ENCODE results near the gene HLA-DMB. TPM values are rescaled to one million over a fixed set of nuclear protein-coding genes. Genes with fewer than 3 reads are reported as not detected.
A peak's percentile ranks its signal among the peaks of the same experiment; 100 is the strongest.

HLA-DMB gene
- total RNA-seq, 2 donors from 2014 or later: 8.0 to 19.2 TPM

GRCh38 chr6:32936239-32937152, 4.3 kb downstream of the HLA-DMB start:
- no peak for DNase-seq (ENCODE audit: low spot score)
- intact Hi-C loops (cut with DNase I): loop anchor here in 1 of 2 donors (5.0 to 10.0 kb wide), 2 partner anchors 46 to 52 kb away; no protein-coding TSS in a partner anchor

DNA sequence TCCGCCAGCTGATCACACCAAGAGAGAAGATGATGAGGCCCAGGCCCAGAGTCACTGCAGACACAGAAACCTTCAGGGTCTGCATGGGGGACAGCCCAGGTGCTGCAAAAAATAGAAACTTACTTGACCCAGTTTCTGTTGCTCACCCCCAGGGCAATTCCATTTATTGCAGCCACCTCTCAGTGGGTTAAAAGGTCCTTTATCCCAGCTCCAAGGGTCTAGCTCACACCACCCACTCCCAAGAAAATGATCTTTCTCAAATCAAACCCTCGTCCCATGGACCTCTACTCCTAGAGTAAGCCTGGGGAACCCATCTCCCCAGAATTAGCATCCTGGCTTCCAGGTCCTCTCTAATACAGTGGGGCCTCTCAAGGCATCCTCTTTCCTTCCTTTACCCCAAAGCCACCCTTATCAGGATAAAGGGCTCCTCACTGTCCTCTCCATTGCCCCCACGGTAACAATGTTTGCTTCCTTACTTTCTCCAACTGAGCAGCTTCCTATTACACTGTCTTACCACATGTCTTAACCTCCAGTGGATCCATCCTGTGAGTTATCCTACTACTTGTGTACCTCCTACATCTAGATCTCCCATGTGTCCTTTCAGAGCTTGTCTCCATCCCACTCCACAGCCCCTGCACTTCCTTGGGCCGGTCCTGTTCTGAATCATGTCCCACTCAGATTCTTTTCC, 5.1 kb downstream of the HLA-DMB start:
- intact Hi-C loops (cut with DNase I): loop anchor here in 1 of 2 donors (5.0 to 10.0 kb wide), 2 partner anchors 47 to 51 kb away; no protein-coding TSS in a partner anchor
- DNase-seq (ENCODE audit: low spot score): no peak

- intact Hi-C loops (cut with DNase I): loop anchor here (5.0 to 10.0 kb wide), 2 partner anchors 49 kb away; no protein-coding TSS in a partner anchor
- peak; percentile 89 for DNase-seq (ENCODE audit: low spot score)
These were observed 7.2 kb downstream of the HLA-DMB start for GRCh38 chr6:32933661-32934085.

- intact Hi-C loops (cut with DNase I): loop anchor here (5.0 to 10.0 kb wide), 2 partner anchors 47 to 50 kb away; no protein-coding TSS in a partner anchor
- no peak for DNase-seq (ENCODE audit: low spot score)
These were observed 8.5 kb downstream of the HLA-DMB start for GRCh38 chr6:32932132-32932868.

DNA sequence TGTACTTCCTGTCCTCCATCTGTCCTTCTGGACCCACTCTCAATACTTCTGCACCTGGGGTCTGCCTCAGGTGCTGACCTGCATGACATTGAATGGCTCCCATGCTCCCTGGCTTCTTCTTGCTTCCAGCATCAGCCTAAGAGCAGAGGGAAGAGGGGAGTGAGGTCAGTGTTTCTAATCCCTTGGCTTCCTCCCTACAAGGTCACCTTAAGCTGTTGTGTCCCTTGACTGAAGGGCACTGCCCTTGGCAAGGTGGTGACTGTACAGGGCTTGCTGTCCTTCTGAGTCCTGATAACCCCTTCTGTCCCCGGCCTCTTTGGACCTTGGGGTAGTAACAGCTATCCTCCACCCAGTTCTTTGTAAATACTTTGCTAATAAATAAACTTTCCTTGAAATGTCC, 9.6 kb downstream of the HLA-DMB start:
- no peak for DNase-seq (ENCODE audit: low spot score)
- intact Hi-C loops (cut with DNase I): loop anchor here (5.0 to 10.0 kb wide), 2 partner anchors 46 to 51 kb away; no protein-coding TSS in a partner anchor

GRCh38 chr6:32922083-32922482, 18.7 kb downstream of the HLA-DMB start:
- DNase-seq (ENCODE audit: low spot score): no peak
- intact Hi-C loops (cut with DNase I): no loop called here

DNA sequence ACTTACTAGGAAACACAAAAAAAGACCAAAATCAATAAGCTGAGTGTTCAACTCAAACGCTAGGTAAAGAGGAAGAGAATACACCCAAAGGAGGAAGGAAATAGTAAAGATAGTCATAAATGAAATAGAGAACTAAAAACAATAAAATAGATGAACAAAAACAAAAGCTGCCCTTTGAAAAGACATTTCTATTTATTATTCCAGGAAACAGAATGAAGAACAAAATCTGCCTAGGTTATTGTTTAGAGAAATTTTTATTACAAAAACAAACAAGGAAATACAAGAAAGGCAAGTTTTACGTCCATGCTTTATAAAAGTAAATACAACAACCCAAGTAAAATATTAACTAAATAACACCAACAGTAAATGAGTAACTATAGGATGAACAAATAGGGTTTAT, 20.1 kb downstream of the HLA-DMB start:
- no peak for DNase-seq (ENCODE audit: low spot score)
- intact Hi-C loops (cut with DNase I): no loop called here

DNA sequence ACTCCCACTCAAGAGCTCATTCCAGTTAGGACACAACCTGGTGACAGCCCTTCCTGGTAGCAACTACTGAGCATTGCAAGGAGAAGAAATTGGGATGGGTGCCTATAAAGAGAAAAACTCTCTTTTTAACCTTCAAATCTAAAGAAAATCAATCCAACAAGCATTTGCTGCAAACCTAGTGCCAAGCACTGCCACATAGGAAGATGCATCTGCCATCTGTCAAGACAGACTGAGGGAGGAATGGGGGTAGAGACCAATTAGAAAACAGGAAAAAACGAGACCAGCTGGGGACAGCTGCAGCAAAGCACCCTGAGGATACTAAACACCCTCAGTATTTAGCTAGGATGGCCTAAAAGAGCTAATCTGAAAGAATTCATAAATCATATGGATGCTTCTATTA, 27.9 kb downstream of the HLA-DMB start:
- no peak for DNase-seq (ENCODE audit: low spot score)
- intact Hi-C loops (cut with DNase I): no loop called here

- no peak for DNase-seq (ENCODE audit: low spot score)
- intact Hi-C loops (cut with DNase I): no loop called here
These were observed 31.9 kb downstream of the HLA-DMB start for GRCh38 chr6:32908897-32909296.

DNA sequence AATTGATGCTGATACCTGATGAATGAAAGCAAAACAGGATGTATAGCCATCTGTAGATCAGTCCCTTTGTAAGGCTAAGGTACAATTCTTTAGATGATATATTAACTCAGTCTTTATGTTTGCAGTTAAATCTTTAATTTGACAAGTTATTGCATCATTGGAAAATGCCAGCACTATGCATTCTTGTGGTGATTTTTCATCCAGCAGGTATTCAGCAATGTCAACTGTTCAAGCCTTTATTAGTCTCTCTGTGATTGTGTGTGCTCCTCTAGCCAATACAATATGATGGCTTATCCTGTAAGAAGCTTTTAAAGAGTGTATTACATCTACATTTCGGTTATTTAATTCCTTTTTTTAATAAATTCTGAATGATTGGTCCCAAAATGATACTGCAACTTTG, 34.3 kb downstream of the HLA-DMB start:
- no peak for DNase-seq (ENCODE audit: low spot score)
- intact Hi-C loops (cut with DNase I): no loop called here

DNA sequence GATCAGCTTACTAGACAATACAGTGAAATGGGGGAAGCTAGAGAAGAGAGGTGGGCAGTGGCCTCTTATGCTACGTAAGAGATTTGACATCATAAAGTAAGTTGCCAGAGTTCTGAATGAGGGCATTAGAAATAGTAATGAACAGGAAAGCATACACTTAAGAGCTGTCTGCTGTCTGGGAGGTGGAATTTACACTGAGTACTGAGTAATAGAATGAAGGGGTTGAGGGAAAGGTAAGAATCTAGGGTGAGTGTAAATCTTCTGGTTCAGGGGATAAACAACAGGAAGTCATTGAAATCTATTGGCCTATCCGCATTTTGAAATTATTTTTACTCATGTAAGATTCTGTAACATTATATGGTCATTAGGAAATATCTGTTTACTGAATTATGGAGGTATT, 35.8 kb downstream of the HLA-DMB start:
- no peak for DNase-seq (ENCODE audit: low spot score)
- intact Hi-C loops (cut with DNase I): no loop called here

DNA sequence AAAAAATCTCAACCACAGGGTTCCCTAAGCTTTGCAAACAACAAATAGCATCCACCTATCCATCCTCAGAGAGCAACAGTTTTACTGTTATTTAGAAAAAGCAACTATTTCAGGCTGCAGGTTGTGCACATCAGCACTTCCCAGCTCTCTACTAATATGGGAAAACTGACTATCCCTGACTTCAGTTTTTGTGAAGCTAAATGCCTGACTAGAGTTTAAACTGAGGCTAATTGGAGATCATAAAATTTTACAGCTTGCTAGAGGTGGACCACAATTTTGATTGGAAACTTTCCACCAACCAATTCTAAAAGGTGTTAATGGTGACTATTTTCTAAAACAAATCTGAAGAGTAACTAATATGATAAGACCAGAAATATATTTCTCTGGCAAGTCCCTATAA, 36.9 kb downstream of the HLA-DMB start:
- DNase-seq (ENCODE audit: low spot score): no peak
- intact Hi-C loops (cut with DNase I): no loop called here

DNA sequence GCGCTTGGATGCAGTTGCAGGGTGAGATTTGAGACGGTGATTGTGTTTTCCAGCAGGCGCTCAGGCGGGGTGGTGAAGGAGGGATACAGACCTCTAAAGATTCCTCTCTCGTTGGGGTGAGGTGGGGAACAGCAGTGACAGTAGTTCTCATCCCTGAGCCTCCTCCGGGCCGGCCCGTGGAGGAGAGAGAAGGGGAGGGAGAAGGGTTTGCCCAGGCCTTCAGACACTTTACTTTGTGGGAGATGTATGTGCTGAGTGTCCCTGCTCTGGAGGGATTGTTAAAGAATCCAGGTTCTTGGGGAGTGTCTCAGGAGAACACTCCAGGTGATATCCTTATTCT, 45.9 kb downstream of the HLA-DMB start:
- DNase-seq (ENCODE audit: low spot score): no peak
- intact Hi-C loops (cut with DNase I): no loop called here

DNA sequence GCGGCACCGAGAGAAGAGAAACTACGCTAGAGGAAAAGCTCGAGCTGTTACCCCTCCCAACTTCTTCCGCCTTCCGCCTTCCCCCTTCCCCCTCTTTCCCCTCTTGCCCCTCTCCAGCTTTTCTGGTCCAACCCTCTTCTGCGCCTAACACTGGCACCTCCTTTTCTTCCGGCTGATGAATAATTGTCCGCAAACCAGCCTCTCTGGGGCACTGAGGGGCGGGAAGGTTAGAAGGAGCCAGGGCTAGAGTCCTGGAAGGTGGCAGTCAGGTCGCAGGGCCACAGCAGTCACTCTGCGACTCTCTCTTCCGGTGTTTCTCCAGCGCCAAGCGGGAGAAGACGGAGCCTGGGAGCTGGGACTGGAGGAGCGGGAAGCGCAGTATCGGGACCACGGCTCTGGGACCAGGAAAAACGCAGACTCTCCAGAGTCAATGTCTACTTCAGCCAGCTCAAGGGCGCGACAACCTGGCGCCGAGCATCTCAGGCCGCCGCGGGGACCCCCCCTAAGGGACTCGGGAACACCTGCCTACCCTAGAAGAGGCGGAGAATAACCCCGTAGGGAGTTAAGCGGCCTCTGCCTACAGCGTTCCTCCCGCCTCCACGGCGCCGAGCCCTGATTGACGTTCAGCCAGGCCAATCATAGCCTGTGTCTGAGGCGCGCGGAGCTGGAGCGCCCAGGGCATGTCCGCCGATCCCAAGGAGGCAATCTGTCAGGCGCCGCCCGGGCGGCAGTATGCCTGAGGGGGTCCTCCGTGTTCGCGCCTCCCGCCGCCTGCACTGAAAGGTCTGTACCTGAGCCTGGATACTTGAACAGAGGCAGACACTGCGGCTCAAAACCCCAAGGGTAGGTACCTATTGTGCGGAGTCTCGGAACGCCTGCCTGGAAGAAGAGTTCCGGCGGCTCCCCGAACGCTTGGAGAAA, 46.5 kb downstream of the HLA-DMB start:
- peak; percentile 97 for DNase-seq (ENCODE audit: low spot score)
- intact Hi-C loops (cut with DNase I): no loop called here

GRCh38 chr6:32890831-32891230, 50.0 kb downstream of the HLA-DMB start:
- DNase-seq (ENCODE audit: low spot score): no peak
- intact Hi-C loops (cut with DNase I): no loop called here

- intact Hi-C loops (cut with DNase I): loop anchor here (5.0 to 10.0 kb wide), 3 partner anchors 45 to 98 kb away; no protein-coding TSS in a partner anchor
- no peak for DNase-seq (ENCODE audit: low spot score)
These were observed 51.3 kb downstream of the HLA-DMB start for GRCh38 chr6:32889533-32889932.

- no peak for DNase-seq (ENCODE audit: low spot score)
- intact Hi-C loops (cut with DNase I): loop anchor here (5.0 to 10.0 kb wide), 3 partner anchors 46 to 99 kb away; no protein-coding TSS in a partner anchor
These were observed 52.3 kb downstream of the HLA-DMB start for GRCh38 chr6:32888576-32888975.

GRCh38 chr6:32887616-32888015, 53.2 kb downstream of the HLA-DMB start:
- intact Hi-C loops (cut with DNase I): loop anchor here (5.0 to 10.0 kb wide), 3 partner anchors 47 to 100 kb away; no protein-coding TSS in a partner anchor
- no peak for DNase-seq (ENCODE audit: low spot score)
